GM21723 (cell line): ENCODE data around the gene FRAT1.
"Not testable (repeated sequence)": the region's sequence is repeated elsewhere in the genome, so short reads cannot be mapped to it uniquely, and the experiment has no call there.

Experiments
- ATAC-seq: cut with Tn5 transposase; IDR thresholded peaks from one replicate; pipeline ENCODE4 v1.9.1; 2021; ENCODE audit warnings: mild to moderate bottlenecking, moderate library complexity; ENCODE audit not compliant: unreplicated experiment

Gene FRAT1

DNA sequence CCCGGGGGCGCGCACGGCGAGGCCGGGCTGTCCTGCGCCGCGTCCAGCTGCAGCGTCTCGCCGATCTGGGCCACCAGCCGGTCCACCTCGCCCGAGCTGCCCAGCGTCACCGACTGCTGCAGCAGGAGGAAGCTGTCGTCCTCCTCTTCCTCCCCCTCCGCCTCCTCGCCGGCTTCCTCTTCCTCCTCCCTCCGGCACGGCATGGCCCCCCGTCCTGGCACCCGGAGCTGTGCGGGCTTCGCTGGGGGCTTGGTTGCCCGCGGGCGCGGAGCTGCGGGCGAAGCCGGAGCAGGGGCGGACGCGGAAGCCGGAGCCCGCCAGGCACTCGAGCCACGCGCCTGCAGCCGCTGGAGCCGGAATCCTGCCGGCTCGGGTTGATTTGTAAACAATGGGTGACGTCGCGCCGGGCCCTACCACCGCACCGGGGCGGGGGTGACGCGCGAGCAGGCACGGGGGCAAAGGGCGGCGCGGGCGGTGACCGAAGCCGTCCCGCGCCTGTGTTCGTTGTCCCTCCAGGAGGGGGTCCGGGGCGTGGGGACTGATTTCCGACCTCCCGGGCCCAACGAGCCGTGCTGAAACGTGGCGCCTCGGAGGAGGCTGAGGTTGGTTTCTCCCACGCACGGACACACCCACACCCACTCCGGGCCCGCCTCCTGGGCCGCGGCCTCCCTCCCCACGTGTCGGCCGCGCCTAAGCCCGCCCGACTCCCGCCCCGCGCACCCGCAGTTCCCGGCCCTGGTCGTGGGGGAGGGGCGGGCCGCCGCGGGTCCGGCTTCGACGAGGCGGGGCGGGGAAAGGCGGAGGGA, 15.5 kb downstream of the FRAT1 start, which contains the start of gene FRAT2:
TSS of gene FRAT2 (minus strand) at position 360 of the 806 bp plus-strand sequence. CDS start at position 203, 157 bp downstream.
- peak; percentile 85 for ATAC-seq

DNA sequence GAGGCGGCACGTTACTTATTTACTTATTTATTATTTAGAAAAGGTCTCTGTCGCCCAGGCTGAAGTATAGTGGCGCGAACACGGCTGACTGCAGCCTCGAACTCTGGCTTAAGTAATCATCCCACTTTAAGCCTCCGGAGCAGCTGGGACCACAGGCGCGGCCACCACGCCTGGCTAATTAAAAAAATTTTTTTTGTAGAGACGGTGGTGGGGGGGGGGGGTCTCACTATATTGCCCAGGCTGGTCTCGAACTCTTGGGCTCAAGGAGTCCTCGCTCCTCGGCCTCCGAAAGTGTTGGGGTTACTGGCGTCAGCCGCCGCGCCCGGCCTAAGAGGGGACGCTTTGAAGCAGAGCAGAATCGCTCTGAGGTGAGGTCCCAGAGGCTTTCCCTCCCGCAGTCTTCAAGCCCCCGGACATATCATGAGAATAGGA, 16.1 kb downstream of the FRAT1 start:
- no peak for ATAC-seq

DNA sequence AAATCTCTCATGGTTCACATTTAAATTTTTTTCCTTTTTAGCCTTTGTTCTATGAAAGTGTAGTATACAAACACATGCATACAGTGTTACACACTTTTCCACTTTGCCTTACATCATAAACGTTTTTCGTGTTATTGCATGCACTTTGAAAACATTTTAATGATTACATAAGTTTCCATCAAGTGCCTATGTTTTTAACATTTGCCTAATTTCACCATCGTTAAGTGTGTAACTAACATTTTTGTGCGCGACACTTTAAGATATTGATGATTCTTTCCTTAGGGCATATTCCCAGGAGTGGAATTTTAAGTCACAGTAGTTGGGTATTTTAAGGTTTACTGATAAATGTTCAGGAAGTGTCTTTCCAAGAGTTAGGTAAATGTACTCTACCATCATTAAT, 16.9 kb downstream of the FRAT1 start:
- ATAC-seq: no peak

DNA sequence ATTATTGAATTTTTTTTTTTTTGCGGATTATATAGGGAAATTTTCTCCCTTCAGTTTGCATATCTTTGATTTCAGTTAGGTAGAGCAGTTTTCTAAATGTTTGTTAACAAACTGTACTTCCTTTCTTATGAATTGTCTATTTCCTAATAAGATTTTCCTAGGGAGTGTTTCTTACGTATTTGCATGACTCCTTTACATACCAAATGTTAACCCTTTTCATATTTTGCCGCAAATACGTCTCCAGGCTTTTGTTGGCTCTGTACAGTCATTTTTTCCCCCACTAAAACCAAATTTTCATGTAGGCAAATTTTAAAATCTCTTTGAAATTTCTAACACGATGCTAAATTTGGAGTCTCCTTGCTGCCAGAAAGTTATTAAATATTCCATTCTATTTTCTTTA, 17.4 kb downstream of the FRAT1 start:
- no peak for ATAC-seq

DNA sequence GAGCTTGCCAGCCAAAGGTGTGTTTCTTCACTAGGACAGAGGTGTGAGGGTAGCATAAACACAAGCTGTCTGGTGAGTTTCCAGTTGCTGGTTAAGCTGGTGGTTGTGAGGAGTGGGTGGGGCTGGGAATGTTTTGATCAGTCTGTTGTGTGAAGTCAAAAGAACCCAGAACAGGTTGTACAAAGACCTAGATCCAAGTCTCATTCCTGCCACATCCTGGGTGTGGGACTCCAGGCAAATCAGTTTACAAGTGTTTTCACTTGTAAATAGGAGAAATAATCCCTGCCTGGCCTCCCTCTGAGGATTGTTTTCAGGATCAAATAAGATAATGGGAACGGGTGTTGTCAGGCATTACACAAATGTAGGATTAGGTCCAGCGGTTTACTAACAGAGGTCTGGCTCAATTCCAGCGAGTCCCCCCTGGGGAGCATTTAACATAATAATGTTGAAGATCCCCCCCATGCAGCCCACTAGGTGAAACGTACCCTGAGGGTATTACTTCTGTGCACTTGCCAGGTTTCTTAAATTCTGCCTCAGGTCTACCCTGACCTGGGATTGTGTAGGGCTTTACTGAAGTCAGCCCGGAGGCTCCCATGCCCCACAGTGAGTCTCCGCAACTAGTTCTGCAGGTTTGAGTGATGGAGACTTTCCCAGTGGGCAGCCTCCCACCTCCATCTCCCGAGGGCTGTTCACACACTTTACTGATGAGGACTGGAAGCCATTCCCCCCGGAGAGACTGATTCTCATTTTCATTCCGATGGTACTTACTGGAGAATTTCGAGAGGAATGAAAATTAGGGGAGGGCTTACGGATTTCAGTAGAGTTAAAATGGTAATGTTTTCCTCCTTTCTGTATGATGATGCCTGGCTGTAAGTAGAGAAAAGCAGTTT, 18.1 kb downstream of the FRAT1 start:
- ATAC-seq: no peak

DNA sequence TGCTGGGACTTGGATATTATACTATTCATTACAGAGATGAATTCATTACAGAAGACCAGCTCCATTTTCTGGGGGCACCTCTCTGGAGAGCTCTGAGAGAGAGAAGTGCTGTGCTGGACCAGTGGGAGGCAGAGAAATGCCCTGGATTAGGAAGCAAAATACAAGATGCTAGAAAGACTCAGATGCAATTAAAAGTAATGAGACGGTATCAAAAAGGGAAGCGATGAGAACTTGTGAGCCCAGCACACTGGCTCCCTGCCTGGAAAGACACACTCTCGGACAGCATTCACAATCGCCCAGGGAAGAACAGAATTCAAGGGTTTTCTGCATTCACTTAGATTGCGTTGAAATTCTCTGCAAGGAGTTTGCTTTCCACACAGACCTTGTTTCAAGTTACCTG, 19.0 kb downstream of the FRAT1 start:
- ATAC-seq: no peak

DNA sequence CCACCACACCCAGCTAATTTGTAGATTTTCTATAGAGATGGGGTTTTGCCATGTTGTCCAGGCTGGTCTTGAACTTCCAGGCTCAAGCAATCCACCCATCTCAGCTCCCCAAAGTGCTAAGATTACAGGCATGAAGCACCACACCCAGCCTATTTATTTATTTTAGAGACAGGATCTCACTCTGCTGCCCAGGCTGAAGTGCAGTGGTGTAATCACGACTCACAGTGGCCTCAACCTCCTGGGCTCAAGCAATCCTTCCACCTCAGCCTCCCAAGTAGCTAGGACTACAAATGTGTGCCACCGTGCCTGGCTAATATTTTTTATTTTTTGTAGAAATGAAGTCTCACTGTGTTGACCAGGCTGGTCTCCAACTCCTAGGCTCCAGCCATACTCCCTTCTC, 22.3 kb downstream of the FRAT1 start:
- ATAC-seq: no peak

DNA sequence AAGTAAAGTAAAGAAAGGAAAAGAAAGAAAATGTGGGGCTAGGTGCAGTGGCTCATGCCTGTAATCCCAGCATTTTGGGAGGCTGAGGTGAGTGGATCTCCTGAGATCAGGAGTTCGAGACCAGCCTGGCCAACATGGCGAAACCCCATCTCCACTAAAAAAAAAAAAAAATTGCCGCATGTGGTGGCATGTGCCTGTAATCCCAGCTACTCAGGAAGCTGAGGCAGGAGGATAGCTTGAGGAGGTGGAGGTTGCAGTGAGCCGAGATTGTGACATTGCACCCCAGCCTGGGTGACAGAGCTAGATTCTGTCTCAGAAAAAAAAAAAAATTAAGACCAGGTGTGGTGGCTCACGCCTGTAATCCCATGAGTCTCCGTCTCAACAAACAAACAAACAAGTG, 24.6 kb downstream of the FRAT1 start:
- ATAC-seq: not testable (repeated sequence)

DNA sequence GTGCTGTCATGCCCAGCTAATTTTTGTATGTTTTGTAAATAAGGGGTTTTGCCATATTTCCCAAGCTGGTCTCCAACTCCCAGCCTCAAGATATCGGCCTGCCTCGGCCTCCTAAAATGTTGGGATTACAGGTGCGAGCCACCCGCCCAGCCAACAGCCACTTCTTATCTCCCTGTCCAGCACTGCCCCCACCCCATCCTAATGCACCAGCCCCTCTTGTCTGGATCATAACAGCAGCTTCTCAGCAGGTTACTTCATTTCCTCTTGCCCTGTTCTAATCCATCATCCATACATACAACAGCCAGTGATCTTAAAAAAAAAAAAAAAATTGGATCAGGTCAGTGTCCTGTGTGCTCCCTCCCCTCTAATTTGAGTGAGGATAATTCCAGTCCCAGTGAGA, 28.2 kb downstream of the FRAT1 start:
- ATAC-seq: no peak

DNA sequence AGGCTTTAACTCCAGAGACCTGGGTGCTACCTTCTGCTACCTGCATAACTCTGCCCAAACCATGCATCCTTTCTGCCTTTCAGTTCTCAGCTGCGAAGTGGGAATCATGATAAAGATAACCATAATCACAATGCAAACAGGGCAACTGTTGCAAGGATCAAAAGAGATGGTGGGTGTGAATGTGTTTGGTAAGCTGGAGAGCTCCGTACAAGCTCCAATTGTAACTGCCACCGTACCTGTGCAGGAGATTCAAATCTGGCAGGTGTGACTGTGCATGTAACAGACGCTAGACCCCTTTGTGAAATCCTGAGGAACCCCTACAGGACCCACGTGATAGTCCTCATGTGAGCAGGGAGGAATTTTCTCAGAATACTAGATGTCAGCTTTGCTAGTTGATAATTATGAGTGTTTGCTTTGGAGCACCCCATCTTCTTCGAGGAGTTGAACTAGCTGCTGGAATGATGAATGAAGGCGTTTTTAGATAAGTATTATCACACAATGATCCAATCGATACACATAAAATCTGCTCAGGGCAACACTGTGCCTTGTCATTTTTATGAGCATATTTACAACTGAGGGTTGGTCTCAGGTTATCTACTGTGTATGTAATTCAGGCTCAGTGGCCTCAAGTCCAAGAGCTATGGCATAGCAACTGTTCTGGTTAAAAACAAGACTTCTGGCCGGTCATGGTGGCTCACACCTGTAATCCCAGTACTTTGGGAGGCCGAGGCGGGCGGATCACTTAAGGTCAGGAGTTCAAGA, 30.9 kb downstream of the FRAT1 start:
- no peak for ATAC-seq

DNA sequence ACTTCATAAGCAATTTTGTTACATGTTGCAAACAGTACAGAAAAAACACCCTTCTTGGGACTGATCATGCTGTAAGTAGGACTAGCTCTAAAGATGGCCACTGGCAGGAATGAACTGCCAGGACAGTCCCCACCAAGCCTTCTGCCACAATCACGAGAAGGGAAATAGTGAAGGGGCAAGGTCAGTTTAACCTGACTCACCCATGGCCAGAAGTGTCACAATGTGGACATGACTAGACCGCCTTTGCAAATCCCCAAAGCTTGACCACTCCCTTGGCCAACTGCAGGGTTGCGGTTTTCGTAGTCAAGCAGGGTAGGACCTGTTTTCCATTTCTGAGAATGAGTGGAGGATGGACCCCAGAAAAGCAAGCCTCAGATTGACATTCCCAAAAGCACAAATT, 34.9 kb downstream of the FRAT1 start:
- no peak for ATAC-seq

DNA sequence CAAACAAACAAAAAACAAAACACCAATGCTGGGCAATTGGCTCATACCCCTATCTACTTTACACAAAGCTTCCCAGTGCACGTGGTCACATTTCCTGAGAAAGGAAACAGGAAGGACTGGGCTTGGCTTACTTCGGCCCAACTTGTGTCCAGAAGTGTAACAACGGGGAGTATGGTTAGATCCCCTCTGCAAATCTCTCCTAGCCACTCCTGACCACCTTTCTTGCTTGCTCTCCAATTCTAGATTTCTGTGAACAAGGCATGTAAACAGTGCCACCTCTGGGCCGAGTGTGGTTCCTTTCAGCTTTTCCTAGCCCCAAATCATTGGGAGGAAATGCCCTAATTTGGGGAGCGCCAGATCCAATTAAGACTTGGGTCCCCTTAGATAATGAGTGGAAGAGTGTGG, 36.5 kb downstream of the FRAT1 start:
- ATAC-seq: no peak

DNA sequence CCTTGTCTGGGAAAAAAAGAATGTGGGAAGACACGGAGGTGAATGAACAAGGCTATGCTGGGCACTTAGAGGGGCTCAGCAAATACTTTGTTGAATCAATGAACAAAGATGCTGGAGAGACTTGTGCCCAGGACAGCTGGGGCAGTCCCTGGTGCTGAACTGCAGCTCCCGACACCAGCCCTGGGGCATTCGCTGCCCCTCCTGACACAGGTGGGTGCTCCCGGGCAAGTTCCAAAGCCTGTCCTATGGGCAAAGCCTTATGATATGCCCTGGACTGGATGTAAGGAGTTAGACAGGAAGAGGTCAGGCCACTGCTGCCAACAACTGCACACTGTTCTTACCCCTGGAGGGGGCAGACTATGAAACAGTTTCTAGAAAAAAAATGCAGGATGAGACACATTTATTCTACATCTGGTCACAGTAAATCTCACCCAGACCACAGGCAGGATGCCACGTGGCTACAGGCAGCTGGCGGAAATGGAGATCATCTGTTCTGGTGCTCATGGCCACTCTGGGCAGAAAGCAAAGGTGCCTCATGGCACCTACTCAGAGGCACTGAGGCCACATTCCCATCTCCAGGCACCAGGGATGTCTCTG, 37.3 kb downstream of the FRAT1 start:
- no peak for ATAC-seq

DNA sequence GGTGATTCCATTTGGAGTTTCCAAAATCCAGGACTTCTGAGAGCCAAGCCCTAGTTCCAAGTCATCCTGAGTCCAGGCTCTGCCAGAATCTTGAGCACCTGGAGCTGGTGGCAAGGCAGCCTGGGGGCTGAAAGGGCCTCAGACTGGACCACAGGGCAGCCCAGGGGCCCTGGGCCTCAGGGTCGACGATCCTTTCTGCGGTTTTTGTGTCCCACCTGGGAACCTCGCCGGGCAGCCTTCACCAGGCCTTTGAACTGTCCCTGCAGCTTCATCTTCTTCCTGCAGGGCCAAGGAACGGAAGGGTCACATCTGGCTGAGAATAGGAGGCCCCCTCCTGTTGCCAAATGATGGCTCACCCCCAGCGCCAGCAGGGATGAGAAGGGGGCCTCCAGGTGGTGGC, 37.8 kb downstream of the FRAT1 start:
- no peak for ATAC-seq

DNA sequence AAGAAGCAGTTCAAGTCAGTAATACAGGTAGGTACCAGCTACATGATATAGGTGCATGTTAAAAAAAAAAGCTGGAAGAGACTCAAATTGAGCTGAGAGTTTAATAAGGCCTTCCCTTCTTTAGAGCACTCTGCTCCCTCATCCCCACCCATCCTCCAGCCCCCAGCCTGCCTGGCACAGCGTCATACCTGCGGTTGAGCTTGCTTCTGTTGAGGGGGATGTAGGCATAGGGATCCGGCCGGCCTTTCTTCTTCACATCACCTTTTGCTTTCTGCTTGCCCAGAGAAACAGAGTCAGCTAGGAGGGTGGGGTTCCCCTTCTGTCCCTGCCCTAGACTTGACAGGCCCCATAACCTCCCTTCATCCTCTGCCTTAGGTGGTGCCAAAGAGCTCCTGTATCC, 39.3 kb downstream of the FRAT1 start:
- no peak for ATAC-seq

DNA sequence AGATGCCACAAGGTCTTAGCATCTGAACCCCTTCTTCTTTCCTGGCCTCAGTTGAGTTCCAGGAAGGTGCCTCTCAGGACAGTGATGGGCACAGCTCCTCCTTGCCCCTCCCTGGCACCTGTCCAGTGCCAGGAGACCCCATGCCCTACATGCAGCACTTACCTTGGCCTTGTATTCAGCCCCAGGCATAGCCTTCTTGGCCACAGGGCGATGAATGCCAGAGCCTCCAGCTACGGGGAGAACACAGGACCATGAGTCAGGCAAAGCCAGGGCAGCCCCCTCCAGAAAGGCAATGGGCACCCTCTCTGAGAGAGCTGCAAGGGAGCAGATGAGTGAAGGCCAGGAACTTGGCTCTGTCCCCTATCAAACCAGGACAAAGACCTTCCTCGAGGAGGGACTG, 39.7 kb downstream of the FRAT1 start:
- no peak for ATAC-seq

DNA sequence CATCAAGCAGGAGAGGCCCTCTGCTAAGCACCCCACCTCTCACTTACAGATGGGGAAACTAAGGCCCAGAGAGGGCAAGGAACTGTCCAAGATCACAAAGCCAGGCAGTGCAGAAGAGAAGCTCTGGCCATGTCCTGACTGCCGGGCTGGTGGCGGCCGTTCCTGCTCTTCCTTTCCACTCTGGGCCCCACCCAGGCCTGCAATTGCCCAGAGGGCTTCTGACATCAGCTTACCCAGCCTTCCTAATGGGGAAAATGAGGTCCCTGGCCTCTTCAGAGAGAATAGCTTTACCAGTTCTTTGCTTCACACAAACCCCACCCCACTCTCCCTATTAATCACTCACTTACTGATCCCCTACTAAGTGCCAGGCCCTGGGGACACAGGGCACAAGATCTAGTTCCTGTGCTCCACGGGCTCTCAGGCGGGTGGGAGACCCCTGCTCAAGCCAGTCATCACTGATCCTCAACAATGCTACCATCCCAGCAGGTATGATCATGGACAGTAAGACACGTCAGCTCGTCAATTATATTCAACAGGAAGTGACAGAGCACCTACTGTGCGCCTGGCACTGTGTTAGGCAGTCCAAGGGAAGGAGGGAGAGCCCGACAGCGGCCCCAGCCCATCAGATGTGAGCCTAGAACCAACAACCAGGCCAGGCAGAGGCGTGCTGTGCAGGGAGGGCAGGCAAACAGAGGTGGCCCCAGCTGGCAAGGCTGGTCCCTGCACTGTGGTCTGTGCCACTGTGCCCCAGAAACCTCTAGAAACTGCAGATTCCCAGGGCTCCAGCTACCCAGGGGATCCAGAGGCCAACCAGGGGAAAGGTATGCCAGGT, 41.9 kb downstream of the FRAT1 start:
- ATAC-seq: no peak

DNA sequence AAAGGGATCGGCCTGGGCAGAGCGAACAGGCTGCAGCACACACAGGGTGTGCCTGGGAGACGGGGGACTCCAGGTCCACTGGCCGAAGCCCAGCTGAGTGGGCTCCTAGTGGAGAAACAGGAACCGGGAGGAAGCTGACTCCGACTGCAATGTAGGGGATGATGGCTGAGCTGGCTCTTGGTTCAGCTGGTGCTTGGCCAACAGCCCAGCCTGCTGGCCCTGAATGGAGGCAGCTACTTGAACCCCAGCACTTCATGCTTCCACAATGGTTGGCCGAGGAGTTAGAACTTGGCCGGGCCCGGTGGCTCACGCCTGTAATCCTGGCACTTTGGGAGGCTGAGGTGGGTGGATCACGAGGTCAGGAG, 42.4 kb downstream of the FRAT1 start:
- no peak for ATAC-seq

DNA sequence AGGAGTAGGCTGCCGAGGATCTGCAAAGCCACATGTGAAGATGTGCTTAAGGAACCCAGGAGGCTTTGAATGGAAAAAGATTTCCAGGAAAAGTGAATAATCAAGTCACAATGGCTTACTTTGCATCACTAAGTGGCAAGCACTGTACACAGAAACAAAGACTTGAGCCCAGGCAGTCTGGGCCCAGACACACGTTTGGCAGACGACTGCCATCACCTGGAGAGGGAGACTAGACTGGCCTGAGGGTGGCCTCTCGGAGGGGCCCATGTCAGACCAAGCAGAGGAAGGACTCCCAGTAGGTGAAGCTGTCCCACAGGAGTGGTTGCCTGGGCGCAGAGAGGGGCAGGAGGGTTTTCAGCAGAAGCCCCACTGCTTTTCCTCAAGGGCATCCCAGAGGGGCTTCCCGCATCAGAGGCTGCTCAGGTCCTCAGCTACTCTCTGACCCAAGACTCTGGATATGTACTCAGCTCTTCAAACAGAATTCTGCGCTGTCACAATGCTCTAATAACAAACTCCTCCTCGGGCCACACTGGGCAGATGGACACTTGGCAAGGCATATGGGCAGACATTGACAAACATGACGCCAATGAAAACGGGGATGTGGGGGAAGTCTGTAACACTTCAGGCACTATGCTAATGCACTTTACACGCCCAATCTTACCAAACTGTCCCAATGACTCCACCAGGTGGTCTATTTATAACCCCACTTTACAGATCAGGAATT, 43.4 kb downstream of the FRAT1 start:
- no peak for ATAC-seq
